Caco-2 (cell line): ENCODE data around the gene TTC31. TPM values are rescaled to one million over a fixed set of nuclear protein-coding genes. Genes with fewer than 3 reads are reported as not detected.
A peak's percentile ranks its signal among the peaks of the same experiment; 100 is the strongest.

Experiments used
- BruUV-seq: library from RNA; stranded (reverse); fragments of 400-500 nt; replicated peaks from 2 replicates; lab custom pipeline; 2021; lab: Mats Ljungman, UMichigan
- CTCF ChIA-PET: fragments of 300-600 bp; sonication (Branson Sonifier 250); formaldehyde crosslinking; loops from one replicate; lab custom pipeline; 2022; ENCODE audit warnings: antibody characterized with exemption; lab: Charles Lee
- POLR2A ChIA-PET: fragments of 300-600 bp; sonication (Branson Sonifier 250); formaldehyde crosslinking; loops from one replicate; lab custom pipeline; 2022; ENCODE audit warnings: antibody characterized with exemption; lab: Charles Lee
- DNase-seq, 2 experiments: peaks; one replicate each; pipeline versions ENCODE4 v3.0.0 to v3.0.0-alpha.2; 2020 to 2022
- H3K27me3 ChIP-seq: replicated peaks from 2 replicates; pipeline ENCODE4 v1.6.0; 2011; ENCODE audit warnings: low read length; ENCODE audit not compliant: control insufficient read depth, insufficient read depth
- H3K36me3 ChIP-seq: 2 replicates; pipeline ENCODE4 v1.5.1; 2011; ENCODE audit warnings: low read length; ENCODE audit not compliant: control insufficient read depth, insufficient read depth
- H3K4me1 ChIP-seq: fragments of 250-450 bp; sonication (Bioruptor Pico); 2 replicates; pipeline ENCODE4 v1.5.1; 2020; ENCODE audit warnings: mild to moderate bottlenecking
- H3K4me3 ChIP-seq: 2 replicates; pipeline ENCODE4 v1.5.1; 2011; ENCODE audit warnings: low read depth, mild to moderate bottlenecking, control low read depth, low read length
- H3K9me3 ChIP-seq: fragments of 250-450 bp; sonication (Bioruptor Pico); 2 replicates; pipeline ENCODE4 v1.5.1; 2020; ENCODE audit warnings: mild to moderate bottlenecking, moderate library complexity
- H3K27ac Mint-ChIP-seq: one replicate; pipeline ENCODE4 v1.8.0; 2022; ENCODE audit warnings: mixed read lengths; ENCODE audit not compliant: unreplicated experiment
- H3K27me3 Mint-ChIP-seq: one replicate; pipeline ENCODE4 v1.8.0; 2022; ENCODE audit warnings: mixed read lengths; ENCODE audit not compliant: insufficient read depth, unreplicated experiment
- H3K36me3 Mint-ChIP-seq: one replicate; pipeline ENCODE4 v1.8.0; 2022; ENCODE audit warnings: mild to moderate bottlenecking, mixed read lengths; ENCODE audit not compliant: insufficient read depth, unreplicated experiment
- H3K4me1 Mint-ChIP-seq: one replicate; pipeline ENCODE4 v1.8.0; 2022; ENCODE audit warnings: low read depth, mixed read lengths; ENCODE audit not compliant: unreplicated experiment
- H3K4me3 Mint-ChIP-seq: one replicate; pipeline ENCODE4 v1.8.0; 2022; ENCODE audit warnings: mild to moderate bottlenecking, moderate library complexity, mixed read lengths; ENCODE audit not compliant: unreplicated experiment
- H3K9me3 Mint-ChIP-seq: one replicate; pipeline ENCODE4 v1.8.0; 2022; ENCODE audit warnings: mixed read lengths; ENCODE audit not compliant: unreplicated experiment
- intact Hi-C: fragments of 100-400 bp; cut with micrococcal nuclease; formaldehyde crosslinking; loops from one replicate; pipeline ENCODE4 v1.10.0; 2022; ENCODE audit not compliant: unreplicated experiment
- total RNA-seq: library from RNA; stranded (reverse); gene quantifications from 2 replicates; pipeline ENCODE4 v1.2.3, GENCODE V29; 2022
- TF ChIP-seq, protein P1 (sequence below), 2 experiments: fragments of 200-600 bp in 1 of 2; IDR thresholded peaks; 1 replicate in 1 of 2; 2 replicates in 1 of 2; pipeline versions ENCODE4 v1.5.1 to v1.8.0; 2011 to 2022; ENCODE audit warnings: antibody characterized with exemption in 1 of 2, control low read depth in 1 of 2, inconsistent platforms in 1 of 2, low read depth in 1 of 2, low read length in 1 of 2, mild to moderate bottlenecking in 1 of 2, moderate library complexity in 1 of 2; ENCODE audit not compliant: insufficient read depth in 1 of 2, severe bottlenecking in 1 of 2, unreplicated experiment in 1 of 2

The TTC31 gene
- total RNA-seq, 1 experiment from 2014 or later: 32.4 TPM

DNA sequence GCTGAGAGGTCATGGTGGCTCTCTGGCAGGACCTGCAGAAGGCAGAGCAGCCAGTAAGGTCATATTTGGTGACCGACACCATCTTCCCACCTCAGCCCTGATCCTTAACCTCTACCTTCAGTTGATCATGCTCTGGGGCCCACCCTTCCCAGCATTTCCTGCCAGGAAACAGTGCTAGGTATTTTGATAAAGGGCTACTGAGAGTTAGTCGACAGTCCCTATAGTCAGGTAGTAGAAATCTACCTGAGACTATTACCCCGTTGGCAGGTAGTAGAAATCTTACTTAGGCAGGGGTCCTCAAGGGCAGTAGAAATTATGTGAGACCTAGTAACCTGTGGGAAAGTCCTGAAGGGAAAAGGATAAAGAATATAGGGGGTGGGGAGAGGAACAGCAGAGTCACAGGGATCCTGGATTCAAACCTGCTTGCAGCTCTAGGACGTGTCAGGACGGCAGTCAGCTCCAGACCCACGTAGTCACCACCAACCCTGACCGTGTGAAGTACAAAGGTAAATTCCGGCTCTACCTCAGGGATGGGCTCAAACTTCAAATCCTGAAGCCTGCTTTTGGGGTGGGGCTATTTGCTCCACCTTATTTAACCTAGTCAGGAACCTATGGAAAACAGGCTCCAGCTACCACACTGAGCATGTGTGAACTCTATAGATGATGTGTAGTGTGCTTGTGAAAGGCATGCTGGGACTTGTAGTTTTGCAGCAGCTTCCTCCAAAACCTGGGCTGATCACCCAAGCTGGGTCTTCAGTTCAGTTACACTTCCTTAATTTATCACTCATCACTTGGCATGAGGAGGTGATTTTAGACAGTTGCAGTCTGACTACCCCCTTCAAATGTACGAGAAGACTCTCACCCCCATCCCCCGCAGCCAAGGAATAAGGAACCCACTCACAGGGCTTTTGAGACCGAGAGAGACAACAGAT, 43.1 kb downstream of the TTC31 start, which contains the start of gene DQX1:
Gene DQX1, minus strand, starts transcription at position 515 of the 932 bp plus-strand sequence. Its CDS starts 502 bp downstream, at position 13.
- POLR2A ChIA-PET: interaction anchor here (0.7 to 1.5 kb wide), 3 partner anchors 16 to 43 kb away, joined by 3 to 5 read pairs (median 3); no protein-coding TSS in a partner anchor
- peak within 1 kb of the TSS; percentile 13; the same call in 1 of the 2 replicates for H3K4me3 ChIP-seq

DNA sequence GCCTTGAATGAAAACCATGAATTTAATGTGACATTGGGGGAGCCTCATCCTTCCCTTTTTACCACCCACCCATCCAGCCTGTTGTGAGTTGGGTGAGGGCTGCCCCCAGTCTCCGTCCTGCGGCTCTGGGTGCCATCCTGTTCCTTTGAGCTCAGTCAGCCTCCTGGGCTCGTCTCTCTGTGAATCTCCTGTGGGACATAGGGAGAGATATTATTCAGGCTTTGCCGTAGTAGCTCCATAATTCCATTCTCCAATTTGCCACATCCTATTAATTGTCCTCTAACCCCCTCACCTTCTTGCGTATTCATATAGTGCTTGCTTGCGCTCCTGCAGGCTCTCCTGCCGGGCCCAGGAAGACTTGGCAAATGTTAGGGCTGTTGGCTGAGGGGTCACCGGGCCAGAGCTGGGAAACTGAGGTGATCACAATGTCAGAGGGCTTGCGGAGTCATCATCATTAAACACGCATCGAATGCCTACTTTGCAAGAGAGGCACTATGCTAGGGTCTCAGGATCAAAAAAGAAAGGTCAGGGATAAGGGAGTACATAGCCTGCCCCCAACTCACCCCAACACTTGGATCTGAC, 43.9 kb downstream of the TTC31 start:
- Mint-ChIP-seq H3K4me1 (peaks cover 18% of the 10 kb centered on the region), H3K36me3 (peaks cover 46% of the 10 kb centered on the region), H3K27me3 (no peaks in the 10 kb centered on the region), H3K9me3 (no peaks in the 10 kb centered on the region), H3K27ac (no peak overlapping the region), H3K4me3 (no peak overlapping the region)
- ChIA-PET POLR2A (interaction anchor here (0.7 to 1.5 kb wide), 3 partner anchors 17 to 43 kb away, joined by 3 to 5 read pairs (median 3); no protein-coding TSS in a partner anchor), CTCF (no interaction called here)
- Histone ChIP-seq H3K4me1 (peaks cover 6% of the 10 kb centered on the region), H3K27me3 (no peaks in the 10 kb centered on the region), H3K9me3 (no peaks in the 10 kb centered on the region), H3K4me3 (no peak overlapping the region), H3K36me3 (peaks cover 9% of the 10 kb centered on the region)
- TF ChIP-seq, protein P1, sequence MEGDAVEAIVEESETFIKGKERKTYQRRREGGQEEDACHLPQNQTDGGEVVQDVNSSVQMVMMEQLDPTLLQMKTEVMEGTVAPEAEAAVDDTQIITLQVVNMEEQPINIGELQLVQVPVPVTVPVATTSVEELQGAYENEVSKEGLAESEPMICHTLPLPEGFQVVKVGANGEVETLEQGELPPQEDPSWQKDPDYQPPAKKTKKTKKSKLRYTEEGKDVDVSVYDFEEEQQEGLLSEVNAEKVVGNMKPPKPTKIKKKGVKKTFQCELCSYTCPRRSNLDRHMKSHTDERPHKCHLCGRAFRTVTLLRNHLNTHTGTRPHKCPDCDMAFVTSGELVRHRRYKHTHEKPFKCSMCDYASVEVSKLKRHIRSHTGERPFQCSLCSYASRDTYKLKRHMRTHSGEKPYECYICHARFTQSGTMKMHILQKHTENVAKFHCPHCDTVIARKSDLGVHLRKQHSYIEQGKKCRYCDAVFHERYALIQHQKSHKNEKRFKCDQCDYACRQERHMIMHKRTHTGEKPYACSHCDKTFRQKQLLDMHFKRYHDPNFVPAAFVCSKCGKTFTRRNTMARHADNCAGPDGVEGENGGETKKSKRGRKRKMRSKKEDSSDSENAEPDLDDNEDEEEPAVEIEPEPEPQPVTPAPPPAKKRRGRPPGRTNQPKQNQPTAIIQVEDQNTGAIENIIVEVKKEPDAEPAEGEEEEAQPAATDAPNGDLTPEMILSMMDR (IDR thresholded peaks at IDR 0.05; ENCODE audit: insufficient read depth in 1 of 2, low read depth in 1 of 2, low read length in 1 of 2, severe bottlenecking in 1 of 2, unreplicated experiment in 1 of 2): no peak
- DNase-seq: no peak
- intact Hi-C loops: no loop called here
- BruUV-seq: no TSS peak

More for the DNA sequence above, 43.1 kb downstream of the TTC31 start, which contains the start of gene DQX1:
- H3K27me3 Mint-ChIP-seq: no peaks in the 10 kb centered on the region
- peaks cover 6% of the 10 kb centered on the region for H3K4me1 ChIP-seq
- TF ChIP-seq, protein P1 (IDR thresholded peaks at IDR 0.05; ENCODE audit: insufficient read depth in 1 of 2, low read depth in 1 of 2, low read length in 1 of 2, severe bottlenecking in 1 of 2, unreplicated experiment in 1 of 2): no peak
- CTCF ChIA-PET: no interaction called here
- no peaks in the 10 kb centered on the region for H3K9me3 ChIP-seq
- H3K27ac Mint-ChIP-seq: no peak within 1 kb of the TSS
- no TSS peak for BruUV-seq
- no peaks in the 10 kb centered on the region for H3K27me3 ChIP-seq
- peaks cover 9% of the 10 kb centered on the region for H3K36me3 ChIP-seq
- peaks cover 12% of the 10 kb centered on the region for H3K4me1 Mint-ChIP-seq
- no peak within 1 kb of the TSS for H3K4me3 Mint-ChIP-seq
- peaks cover 41% of the 10 kb centered on the region for H3K36me3 Mint-ChIP-seq
- peak; percentile 43 to 58 for DNase-seq
- H3K9me3 Mint-ChIP-seq: no peaks in the 10 kb centered on the region
- intact Hi-C loops: no loop called here

DNA sequence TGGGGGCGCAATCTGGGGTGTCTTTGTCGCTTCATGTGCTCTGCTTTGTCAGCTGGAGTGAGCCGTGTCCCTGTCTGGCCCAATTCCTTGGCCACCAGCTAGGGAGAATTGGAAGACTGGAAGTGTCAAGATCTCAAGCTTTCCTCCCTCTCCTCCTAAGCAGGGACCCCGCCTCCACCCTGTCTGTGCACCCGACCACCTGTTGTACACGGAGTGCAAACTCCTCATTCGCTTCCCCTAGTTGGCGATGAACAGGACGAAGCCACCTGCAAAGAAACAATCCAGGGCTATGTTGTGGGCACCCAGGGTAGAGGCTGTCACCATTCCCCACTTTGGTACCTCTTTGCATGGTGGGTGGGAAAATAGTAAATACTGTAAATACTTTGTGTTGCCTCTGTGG, 44.9 kb downstream of the TTC31 start:
- Histone ChIP-seq H3K36me3 (peaks cover 9% of the 10 kb centered on the region), H3K27me3 (no peaks in the 10 kb centered on the region), H3K9me3 (no peaks in the 10 kb centered on the region), H3K4me3 (no peak overlapping the region), H3K4me1 (peaks cover 6% of the 10 kb centered on the region)
- TF ChIP-seq, protein P1 (IDR thresholded peaks at IDR 0.05; ENCODE audit: insufficient read depth in 1 of 2, low read depth in 1 of 2, low read length in 1 of 2, severe bottlenecking in 1 of 2, unreplicated experiment in 1 of 2): no peak
- TSS peak; percentile 53 for BruUV-seq
- Mint-ChIP-seq H3K27me3 (no peaks in the 10 kb centered on the region), H3K9me3 (no peaks in the 10 kb centered on the region), H3K27ac (peak overlapping the region; percentile 28), H3K4me3 (peak overlapping the region; percentile 99), H3K4me1 (peaks cover 18% of the 10 kb centered on the region), H3K36me3 (peaks cover 46% of the 10 kb centered on the region)
- ChIA-PET POLR2A (interaction anchor here (0.5 kb wide), 1 partner anchor 11 kb away, joined by 4 read pairs; no protein-coding TSS in a partner anchor), CTCF (no interaction called here)
- intact Hi-C loops: loop anchor here (2.0 kb wide), 1 partner anchor 73 kb away; the partner anchor contains the start of gene INO80B
- no peak for DNase-seq
